ENCODE data around the gene CRHR2. TPM values are rescaled to one million over a fixed set of nuclear protein-coding genes. Genes with fewer than 3 reads are reported as not detected.
"Not testable (repeated sequence)": the region's sequence is repeated elsewhere in the genome, so short reads cannot be mapped to it uniquely, and the experiment has no call there.

CRHR2 gene
- total RNA-seq, 1 experiment from 2014 or later = not detected

- no peak overlapping the region for H3K27ac Mint-ChIP-seq (ENCODE audit: low read depth, unreplicated experiment)
Measured at GRCh38 chr7:30642789-30643188, 39.5 kb downstream of the CRHR2 start.

GRCh38 chr7:30642322-30642721, 39.9 kb downstream of the CRHR2 start:
- H3K27ac Mint-ChIP-seq (ENCODE audit: low read depth, unreplicated experiment); H3K27me3 Mint-ChIP-seq (ENCODE audit: insufficient read depth, unreplicated experiment); H3K9me3 Mint-ChIP-seq (ENCODE audit: unreplicated experiment); H3K4me3 Mint-ChIP-seq (ENCODE audit: unreplicated experiment); intact Hi-C loops (cut with micrococcal nuclease); BruUV-seq (replicated peaks); POLR2A ChIA-PET; DNase-seq (ENCODE audit: unreplicated experiment); H3K4me1 Mint-ChIP-seq (ENCODE audit: insufficient read depth, unreplicated experiment): not testable (repeated sequence)
- CTCF ChIA-PET = interaction anchor here (1.0 kb wide), 1 partner anchor 10 kb away, joined by 3 read pairs; no protein-coding TSS in a partner anchor
- H3K36me3 Mint-ChIP-seq (ENCODE audit: insufficient read depth, unreplicated experiment) = peaks cover 35% of the 10 kb centered on the region

More at GRCh38 chr7:30642789-30643188, 39.5 kb downstream of the CRHR2 start:
- Mint-ChIP-seq H3K4me3 (ENCODE audit: unreplicated experiment) (no peak overlapping the region), H3K36me3 (ENCODE audit: insufficient read depth, unreplicated experiment) (peaks cover 39% of the 10 kb centered on the region), H3K9me3 (ENCODE audit: unreplicated experiment) (no peaks in the 10 kb centered on the region), H3K4me1 (ENCODE audit: insufficient read depth, unreplicated experiment) (no peaks in the 10 kb centered on the region), H3K27me3 (ENCODE audit: insufficient read depth, unreplicated experiment) (no peaks in the 10 kb centered on the region)
- TF ChIP-seq CTCF (IDR thresholded peaks at IDR 0.05; ENCODE audit: unreplicated experiment) = no peak
- POLR2A ChIA-PET = no interaction called here
- CTCF ChIA-PET = interaction anchor here (1.0 kb wide), 1 partner anchor 10 kb away, joined by 3 read pairs; no protein-coding TSS in a partner anchor
- intact Hi-C loops (cut with micrococcal nuclease) = no loop called here
- DNase-seq (ENCODE audit: unreplicated experiment) = no peak
- no TSS peak for BruUV-seq (replicated peaks)

- no peak for TF ChIP-seq CTCF (IDR thresholded peaks at IDR 0.05; ENCODE audit: unreplicated experiment)
- Mint-ChIP-seq H3K4me3 (ENCODE audit: unreplicated experiment) (no peak overlapping the region), H3K4me1 (ENCODE audit: insufficient read depth, unreplicated experiment) (no peaks in the 10 kb centered on the region), H3K9me3 (ENCODE audit: unreplicated experiment) (no peaks in the 10 kb centered on the region), H3K27me3 (ENCODE audit: insufficient read depth, unreplicated experiment) (no peaks in the 10 kb centered on the region), H3K36me3 (ENCODE audit: insufficient read depth, unreplicated experiment) (peaks cover 47% of the 10 kb centered on the region), H3K27ac (ENCODE audit: low read depth, unreplicated experiment) (no peak overlapping the region)
- ChIA-PET POLR2A (interaction anchor here (1.2 kb wide), 1 partner anchor 21 kb away, joined by 3 read pairs; no protein-coding TSS in a partner anchor), CTCF (no interaction called here)
- intact Hi-C loops (cut with micrococcal nuclease) = no loop called here
- BruUV-seq (replicated peaks) = TSS peak; percentile 1
- DNase-seq (ENCODE audit: unreplicated experiment) = no peak
Measured at GRCh38 chr7:30635798-30636197, 46.5 kb downstream of the CRHR2 start.

GRCh38 chr7:30634634-30635201, 47.5 kb downstream of the CRHR2 start:
- H3K36me3 Mint-ChIP-seq (ENCODE audit: insufficient read depth, unreplicated experiment) = peaks cover 56% of the 10 kb centered on the region
- no peak overlapping the region for H3K27ac Mint-ChIP-seq (ENCODE audit: low read depth, unreplicated experiment)
- intact Hi-C loops (cut with micrococcal nuclease) = loop anchor here (5.0 kb wide), 1 partner anchor 108 kb away; no protein-coding TSS in a partner anchor
- ChIA-PET CTCF (interaction anchor here (0.8 to 1.5 kb wide), 2 partner anchors 10 to 88 kb away, joined by 3 read pairs; no protein-coding TSS in a partner anchor), POLR2A (interaction anchor here (1.2 kb wide), 1 partner anchor 20 kb away, joined by 3 read pairs; no protein-coding TSS in a partner anchor)
- H3K27me3 Mint-ChIP-seq (ENCODE audit: insufficient read depth, unreplicated experiment) = no peaks in the 10 kb centered on the region
- no TSS peak for BruUV-seq (replicated peaks)
- H3K9me3 Mint-ChIP-seq (ENCODE audit: unreplicated experiment) = no peaks in the 10 kb centered on the region
- DNase-seq (ENCODE audit: unreplicated experiment) = no peak
- H3K4me3 Mint-ChIP-seq (ENCODE audit: unreplicated experiment) = no peak overlapping the region
- no peak for TF ChIP-seq CTCF (IDR thresholded peaks at IDR 0.05; ENCODE audit: unreplicated experiment)
- H3K4me1 Mint-ChIP-seq (ENCODE audit: insufficient read depth, unreplicated experiment) = no peaks in the 10 kb centered on the region

All from MCF 10A (cell line).